HEK293T (cell line): ENCODE results near the gene GABBR1.

Source experiments
- CTCF ChIA-PET: fragments of 350-600 bp; formaldehyde crosslinking; extraction: SDS; loops from one replicate; lab custom pipeline; 2021; ENCODE audit warnings: antibody characterized with exemption, inconsistent platforms; lab: Yijun Ruan, JAX
- POLR2A ChIA-PET: fragments of 350-600 bp; formaldehyde crosslinking; extraction: SDS; loops from one replicate; lab custom pipeline; 2020; ENCODE audit warnings: antibody characterized with exemption, inconsistent platforms; lab: Yijun Ruan, JAX
- DNase-seq: peaks from one replicate; pipeline ENCODE4 v3.0.0; 2012; ENCODE audit warnings: mixed read lengths; ENCODE audit errors: extremely low spot score
- ARNT ChIP-seq: fragments of 450-650 bp; IDR thresholded peaks from 2 replicates; pipeline ENCODE4 v1.6.1; 2017; ENCODE audit warnings: mild to moderate bottlenecking
- BHLHE40 ChIP-seq: fragments of 450-650 bp; IDR thresholded peaks from 2 replicates; pipeline ENCODE4 v1.6.1; 2016; ENCODE audit warnings: mild to moderate bottlenecking, moderate library complexity, borderline replicate concordance
- CTBP1 ChIP-seq: fragments of 450-650 bp; IDR thresholded peaks from 2 replicates; pipeline ENCODE4 v1.6.1; 2016; ENCODE audit warnings: borderline replicate concordance
- ELF4 ChIP-seq: fragments of 450-650 bp; IDR thresholded peaks from 2 replicates; pipeline ENCODE4 v1.6.1; 2017; ENCODE audit warnings: antibody characterized with exemption
- FOXA1 ChIP-seq: fragments of 450-650 bp; IDR thresholded peaks from 2 replicates; pipeline ENCODE4 v1.6.1; 2016; ENCODE audit warnings: mild to moderate bottlenecking
- FOXK2 ChIP-seq: fragments of 450-650 bp; IDR thresholded peaks from 2 replicates; pipeline ENCODE4 v1.6.1; 2016; ENCODE audit warnings: mild to moderate bottlenecking
- FOXM1 ChIP-seq: fragments of 450-650 bp; IDR thresholded peaks from 2 replicates; pipeline ENCODE4 v1.6.1; 2017; ENCODE audit warnings: mild to moderate bottlenecking, borderline replicate concordance
- HDGF ChIP-seq: fragments of 450-650 bp; IDR thresholded peaks from 2 replicates; pipeline ENCODE4 v1.6.1; 2017; ENCODE audit warnings: antibody characterized with exemption, borderline replicate concordance
- L3MBTL2 ChIP-seq: fragments of 450-650 bp; conservative IDR thresholded peaks from 2 replicates; pipeline ENCODE4 v1.6.1; 2016; ENCODE audit warnings: mild to moderate bottlenecking
- LEF1 ChIP-seq: fragments of 450-650 bp; IDR thresholded peaks from 2 replicates; pipeline ENCODE4 v1.6.1; 2017; ENCODE audit warnings: mild to moderate bottlenecking, borderline replicate concordance
- NFRKB ChIP-seq: fragments of 450-650 bp; IDR thresholded peaks from 2 replicates; pipeline ENCODE4 v1.6.1; 2016; ENCODE audit warnings: mild to moderate bottlenecking, moderate library complexity
- SP1 ChIP-seq: fragments of 450-650 bp; IDR thresholded peaks from 2 replicates; pipeline ENCODE4 v1.6.1; 2017
- SUZ12 ChIP-seq: fragments of 450-650 bp; IDR thresholded peaks from 2 replicates; pipeline ENCODE4 v1.6.1; 2016; ENCODE audit warnings: mild to moderate bottlenecking
- TARDBP ChIP-seq: fragments of 450-650 bp; IDR thresholded peaks from 2 replicates; pipeline ENCODE4 v1.6.1; 2016
- ZNF384 ChIP-seq: fragments of 450-650 bp; IDR thresholded peaks from 2 replicates; pipeline ENCODE4 v1.6.1; 2016
- TF ChIP-seq, protein P1 (sequence below): fragments of 450-650 bp; IDR thresholded peaks from 2 replicates; pipeline ENCODE4 v1.6.1; 2016

GABBR1 gene

DNA sequence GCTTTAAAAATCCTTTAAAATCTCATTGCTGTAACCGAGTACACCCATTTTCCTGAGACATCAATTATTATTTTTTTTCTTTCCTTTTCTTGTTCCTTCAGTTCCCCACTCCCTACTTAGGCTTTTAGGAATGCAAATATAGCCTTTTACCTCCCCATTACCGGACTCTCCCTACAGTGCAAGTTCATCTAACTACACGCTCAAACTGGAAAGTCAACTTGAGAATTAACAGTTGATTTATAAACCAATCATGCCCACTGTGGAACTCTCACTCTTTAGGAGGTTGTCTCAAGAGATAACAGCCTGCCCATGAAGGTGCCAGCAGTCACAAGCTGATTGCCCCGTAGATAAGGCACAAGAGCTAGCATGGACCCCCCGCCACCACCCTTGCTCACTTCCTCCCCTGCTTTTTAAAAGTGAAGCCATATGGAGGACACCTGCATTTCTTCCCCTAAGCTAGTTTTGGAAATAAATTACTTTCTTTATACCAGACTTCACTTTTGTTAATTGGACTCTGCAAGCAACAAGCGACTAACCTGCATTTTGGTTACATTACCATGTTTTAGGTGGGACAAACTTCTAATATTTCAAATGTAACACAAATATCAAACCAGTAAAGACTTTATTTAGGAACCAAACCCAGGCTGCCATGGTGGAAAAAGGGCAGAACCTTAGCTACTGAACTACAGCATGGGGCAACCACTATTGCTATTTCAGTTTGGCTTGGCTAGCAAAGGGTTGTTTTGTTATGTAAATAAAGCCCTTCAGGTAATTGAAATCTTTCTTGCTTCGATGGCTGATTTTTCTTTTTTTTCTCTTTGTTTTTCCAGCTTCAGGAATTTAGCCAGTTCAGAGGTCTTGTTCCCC is 108.3 kb downstream of the GABBR1 start:
- CTCF ChIA-PET: no interaction called here
- POLR2A ChIA-PET: no interaction called here
- DNase-seq: no peak
- TF ChIP-seq ZNF384 (no peak), L3MBTL2 (no peak)

- ChIA-PET POLR2A (no interaction called here), CTCF (no interaction called here)
- TF ChIP-seq ARNT (no peak), FOXK2 (no peak), LEF1 (no peak), ELF4 (no peak), FOXM1 (no peak), NFRKB (no peak), SUZ12 (no peak), FOXA1 (no peak), CTBP1 (no peak), HDGF (no peak), TARDBP (no peak), SP1 (no peak), ZNF384 (no peak)
- TF ChIP-seq, protein P1, sequence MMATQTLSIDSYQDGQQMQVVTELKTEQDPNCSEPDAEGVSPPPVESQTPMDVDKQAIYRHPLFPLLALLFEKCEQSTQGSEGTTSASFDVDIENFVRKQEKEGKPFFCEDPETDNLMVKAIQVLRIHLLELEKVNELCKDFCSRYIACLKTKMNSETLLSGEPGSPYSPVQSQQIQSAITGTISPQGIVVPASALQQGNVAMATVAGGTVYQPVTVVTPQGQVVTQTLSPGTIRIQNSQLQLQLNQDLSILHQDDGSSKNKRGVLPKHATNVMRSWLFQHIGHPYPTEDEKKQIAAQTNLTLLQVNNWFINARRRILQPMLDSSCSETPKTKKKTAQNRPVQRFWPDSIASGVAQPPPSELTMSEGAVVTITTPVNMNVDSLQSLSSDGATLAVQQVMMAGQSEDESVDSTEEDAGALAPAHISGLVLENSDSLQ: no peak
- DNase-seq: no peak
Measured at GRCh38 chr6:29524044-29524443, 108.9 kb downstream of the GABBR1 start.

GRCh38 chr6:29522227-29522626 is 110.8 kb downstream of the GABBR1 start:
- POLR2A ChIA-PET: no interaction called here
- CTCF ChIA-PET: no interaction called here

GRCh38 chr6:29521006-29521680 is 111.8 kb downstream of the GABBR1 start:
- TF ChIP-seq NFRKB (no peak), SUZ12 (no peak), L3MBTL2 (no peak), HDGF (no peak), BHLHE40 (no peak), SP1 (no peak), ELF4 (no peak), FOXA1 (no peak), FOXM1 (no peak), TARDBP (no peak), ZNF384 (no peak), CTBP1 (no peak), ARNT (no peak), FOXK2 (no peak), LEF1 (no peak)
- TF ChIP-seq, protein P1: no peak
- POLR2A ChIA-PET: no interaction called here
- no peak for DNase-seq
- CTCF ChIA-PET: no interaction called here

More at GRCh38 chr6:29522227-29522626, 110.8 kb downstream of the GABBR1 start:
- TF ChIP-seq ELF4 (no peak), FOXM1 (no peak), ZNF384 (no peak), BHLHE40 (no peak), HDGF (no peak), SUZ12 (no peak), FOXA1 (no peak), NFRKB (no peak), ARNT (no peak), LEF1 (no peak), L3MBTL2 (no peak), FOXK2 (no peak), CTBP1 (no peak), SP1 (no peak), TARDBP (no peak)
- TF ChIP-seq, protein P1: no peak
- no peak for DNase-seq

DNA sequence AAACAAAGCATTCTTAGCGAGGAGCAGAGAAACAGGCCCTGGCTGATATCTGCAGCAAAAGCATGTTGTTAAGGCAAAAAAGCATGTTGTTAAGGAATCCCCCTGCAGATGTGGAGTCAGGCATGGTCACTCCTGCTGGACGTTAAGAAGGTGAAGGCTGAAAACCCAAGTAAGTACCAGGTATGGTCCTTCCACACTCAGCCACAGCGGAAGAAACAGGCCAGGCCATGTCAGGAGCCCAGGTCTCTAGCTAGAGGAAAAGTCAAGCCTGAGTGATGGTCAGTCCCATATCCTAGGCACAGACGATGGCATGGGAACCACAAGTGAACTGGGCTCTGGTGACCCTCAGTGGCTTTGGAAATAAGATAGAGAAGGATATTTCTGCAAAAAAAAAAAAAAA is 112.8 kb downstream of the GABBR1 start:
- CTCF ChIA-PET: interaction anchor here (0.6 kb wide), 1 partner anchor 373 kb away, joined by 4 read pairs; no protein-coding TSS in a partner anchor
- no peak for DNase-seq
- TF ChIP-seq CTBP1: no peak
- TF ChIP-seq L3MBTL2: no peak
- no peak for TF ChIP-seq ZNF384
- no peak for TF ChIP-seq ELF4
- no peak for TF ChIP-seq BHLHE40
- TF ChIP-seq SUZ12: no peak
- no peak for TF ChIP-seq NFRKB
- no peak for TF ChIP-seq HDGF
- TF ChIP-seq LEF1: no peak
- no peak for TF ChIP-seq FOXM1
- POLR2A ChIA-PET: no interaction called here
